ENCODE data around the gene POC1A.

DNA sequence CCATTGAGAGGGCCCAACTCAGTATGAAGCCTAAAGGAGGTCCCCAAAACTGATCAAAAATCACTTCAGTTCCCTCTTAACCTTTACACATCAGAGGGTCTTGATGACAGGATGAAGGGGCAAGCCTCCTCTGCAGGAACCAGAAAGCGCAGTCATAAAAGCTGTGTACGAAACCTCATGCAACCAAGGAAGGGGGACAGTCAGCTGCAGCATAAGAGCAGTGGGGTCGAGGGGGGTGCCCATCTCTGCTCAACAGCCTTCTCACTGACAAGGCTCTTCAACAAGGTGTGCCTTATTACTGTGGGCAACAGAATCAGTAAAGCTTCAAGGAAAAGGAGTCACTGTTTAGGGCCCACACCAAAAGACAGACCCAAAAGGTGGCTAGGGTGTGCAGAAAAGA, 3.9 kb downstream of the POC1A start:
- TF ChIP-seq, protein P1, sequence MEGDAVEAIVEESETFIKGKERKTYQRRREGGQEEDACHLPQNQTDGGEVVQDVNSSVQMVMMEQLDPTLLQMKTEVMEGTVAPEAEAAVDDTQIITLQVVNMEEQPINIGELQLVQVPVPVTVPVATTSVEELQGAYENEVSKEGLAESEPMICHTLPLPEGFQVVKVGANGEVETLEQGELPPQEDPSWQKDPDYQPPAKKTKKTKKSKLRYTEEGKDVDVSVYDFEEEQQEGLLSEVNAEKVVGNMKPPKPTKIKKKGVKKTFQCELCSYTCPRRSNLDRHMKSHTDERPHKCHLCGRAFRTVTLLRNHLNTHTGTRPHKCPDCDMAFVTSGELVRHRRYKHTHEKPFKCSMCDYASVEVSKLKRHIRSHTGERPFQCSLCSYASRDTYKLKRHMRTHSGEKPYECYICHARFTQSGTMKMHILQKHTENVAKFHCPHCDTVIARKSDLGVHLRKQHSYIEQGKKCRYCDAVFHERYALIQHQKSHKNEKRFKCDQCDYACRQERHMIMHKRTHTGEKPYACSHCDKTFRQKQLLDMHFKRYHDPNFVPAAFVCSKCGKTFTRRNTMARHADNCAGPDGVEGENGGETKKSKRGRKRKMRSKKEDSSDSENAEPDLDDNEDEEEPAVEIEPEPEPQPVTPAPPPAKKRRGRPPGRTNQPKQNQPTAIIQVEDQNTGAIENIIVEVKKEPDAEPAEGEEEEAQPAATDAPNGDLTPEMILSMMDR (IDR thresholded peaks at IDR 0.05) = no peak
- no peak for TF ChIP-seq EZH2 (IDR thresholded peaks at IDR 0.05; ENCODE audit: borderline replicate concordance, insufficient read depth, low read depth, low read length, poor library complexity, severe bottlenecking)
